GM10847 (cell line): ENCODE data around the gene KAZN.

Experiments used
- POLR2A ChIP-seq: IDR thresholded peaks from 2 replicates; pipeline ENCODE4 v1.6.1; 2011; ENCODE audit not compliant: insufficient read length; ENCODE audit errors: extremely low read depth

KAZN gene

GRCh38 chr1:14973773-14974172 is 375.3 kb downstream of the KAZN start:
- no peak for TF ChIP-seq POLR2A

- no peak for TF ChIP-seq POLR2A
Observed at GRCh38 chr1:14974361-14974760, 375.9 kb downstream of the KAZN start.

GRCh38 chr1:14975119-14975518 is 376.6 kb downstream of the KAZN start:
- TF ChIP-seq POLR2A, result no peak

GRCh38 chr1:14976256-14976655 is 377.8 kb downstream of the KAZN start:
- no peak for TF ChIP-seq POLR2A

GRCh38 chr1:14977338-14977931 is 378.9 kb downstream of the KAZN start:
- TF ChIP-seq POLR2A, result no peak

GRCh38 chr1:14980621-14981218 is 382.2 kb downstream of the KAZN start:
- TF ChIP-seq POLR2A, result no peak

- TF ChIP-seq POLR2A, result no peak
Observed at GRCh38 chr1:14982029-14982428, 383.5 kb downstream of the KAZN start.

GRCh38 chr1:14983277-14983676 is 384.8 kb downstream of the KAZN start:
- no peak for TF ChIP-seq POLR2A

- no peak for TF ChIP-seq POLR2A
Observed at GRCh38 chr1:14986168-14986567, 387.7 kb downstream of the KAZN start.

- no peak for TF ChIP-seq POLR2A
Observed at GRCh38 chr1:14987829-14988603, 389.5 kb downstream of the KAZN start.

GRCh38 chr1:14988636-14989035 is 390.2 kb downstream of the KAZN start:
- TF ChIP-seq POLR2A, result no peak

GRCh38 chr1:14989931-14990728 is 391.6 kb downstream of the KAZN start:
- TF ChIP-seq POLR2A, result no peak

- TF ChIP-seq POLR2A, result no peak
Observed at GRCh38 chr1:14993414-14993813, 394.9 kb downstream of the KAZN start.

- no peak for TF ChIP-seq POLR2A
Observed at GRCh38 chr1:14994148-14994547, 395.7 kb downstream of the KAZN start.

GRCh38 chr1:14994841-14995437 is 396.5 kb downstream of the KAZN start:
- no peak for TF ChIP-seq POLR2A
